PFSK-1 (cell line): ENCODE data around the gene C10orf120.

ENCODE experiments used
- FOXP2 ChIP-seq: optimal IDR thresholded peaks from 2 replicates; pipeline ENCODE3; 2011; ENCODE audit warnings: borderline replicate concordance, control low read depth, inconsistent platforms; ENCODE audit not compliant: insufficient read depth; ENCODE audit errors: extremely low read length, extremely low read depth
- POLR2AphosphoS5 ChIP-seq: IDR thresholded peaks from 2 replicates; pipeline ENCODE4 v1.6.1; 2012; ENCODE audit warnings: low read depth, mild to moderate bottlenecking, control low read depth, low read length, moderate library complexity
- REST ChIP-seq, 2 experiments: IDR thresholded peaks; 2 replicates each; pipeline versions ENCODE4 v1.6.1 to v1.8.0; 2011 to 2012; ENCODE audit warnings: low read depth in 2 of 2, low read length in 2 of 2, control low read depth in 1 of 2, inconsistent platforms in 1 of 2, mild to moderate bottlenecking in 1 of 2, moderate library complexity in 1 of 2; ENCODE audit not compliant: insufficient read depth in 1 of 2
- SIN3A ChIP-seq: IDR thresholded peaks from 2 replicates; pipeline ENCODE4 v1.6.1; 2012; ENCODE audit warnings: mild to moderate bottlenecking, low read length, moderate library complexity, borderline replicate concordance; ENCODE audit not compliant: insufficient read depth
- TAF1 ChIP-seq: IDR thresholded peaks from 2 replicates; pipeline ENCODE4 v1.6.1; 2012; ENCODE audit warnings: low read length, control low read depth, borderline replicate concordance; ENCODE audit not compliant: insufficient read depth

The C10orf120 gene

GRCh38 chr10:122710576-122710975 lies 10.9 kb upstream of the C10orf120 start:
- TF ChIP-seq TAF1: no peak

DNA sequence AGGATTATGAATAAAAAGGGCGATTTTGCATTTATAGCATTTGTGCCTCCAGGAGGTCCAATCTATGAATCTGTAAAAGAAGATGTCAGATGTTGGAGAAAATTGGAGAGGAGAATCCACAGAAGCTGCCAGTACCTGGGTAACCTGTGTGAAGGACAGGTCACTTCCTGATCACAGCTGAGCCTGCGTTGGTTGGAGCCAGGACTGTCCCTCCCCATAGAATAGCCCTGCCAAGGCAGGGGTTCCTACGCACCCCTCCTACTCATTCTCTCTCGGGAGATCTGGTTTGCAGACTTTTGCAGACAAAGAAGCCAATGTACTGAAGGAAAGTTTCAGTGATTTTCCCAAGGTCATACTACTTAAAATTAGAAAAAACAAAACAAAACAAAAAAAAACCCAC lies 10.3 kb upstream of the C10orf120 start:
- TF ChIP-seq REST (IDR thresholded peaks at IDR 0.05; ENCODE audit: insufficient read depth in 1 of 2, low read depth in 2 of 2, low read length in 2 of 2) (no peak), SIN3A (no peak), TAF1 (no peak), POLR2AphosphoS5 (no peak), FOXP2 (no peak)

- TF ChIP-seq TAF1 (no peak), POLR2AphosphoS5 (no peak), FOXP2 (no peak), SIN3A (no peak), REST (IDR thresholded peaks at IDR 0.05; ENCODE audit: insufficient read depth in 1 of 2, low read depth in 2 of 2, low read length in 2 of 2) (no peak)
Observed at GRCh38 chr10:122707535-122707934, 7.9 kb upstream of the C10orf120 start.

GRCh38 chr10:122706947-122707346 lies 7.3 kb upstream of the C10orf120 start:
- TF ChIP-seq TAF1 (no peak), FOXP2 (no peak), POLR2AphosphoS5 (no peak), SIN3A (no peak), REST (IDR thresholded peaks at IDR 0.05; ENCODE audit: insufficient read depth in 1 of 2, low read depth in 2 of 2, low read length in 2 of 2) (no peak)

DNA sequence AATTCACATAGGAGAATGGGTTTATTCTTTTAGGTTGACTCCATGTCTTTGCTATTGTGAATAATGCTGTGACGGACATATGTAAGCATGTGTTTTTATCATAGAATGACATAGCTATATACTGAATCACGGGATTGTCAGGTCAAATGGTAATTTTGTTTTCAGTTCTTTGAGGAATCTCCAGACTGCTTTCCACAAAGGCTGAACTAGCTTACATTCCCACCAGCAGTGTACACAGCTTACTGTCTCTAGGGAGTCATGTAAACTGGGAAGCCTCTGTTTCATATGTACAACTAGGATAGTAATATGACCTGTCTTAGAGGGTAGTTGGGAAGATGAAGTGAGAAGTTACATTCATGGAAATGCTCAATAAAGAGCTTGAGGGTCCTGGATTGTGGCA lies 6.8 kb upstream of the C10orf120 start:
- TF ChIP-seq FOXP2 (no peak), REST (IDR thresholded peaks at IDR 0.05; ENCODE audit: insufficient read depth in 1 of 2, low read depth in 2 of 2, low read length in 2 of 2) (no peak), SIN3A (no peak), TAF1 (no peak), POLR2AphosphoS5 (no peak)
